AML-193 (cell line): Measurements from ENCODE around the gene USP16.
"Not testable (repeated sequence)": the region's sequence is repeated elsewhere in the genome, so short reads cannot be mapped to it uniquely, and the experiment has no call there.

Experiments used
- DNase-seq, 2 experiments: peaks; one replicate each; lab custom pipeline; 2025; lab: John Stamatoyannopoulos, UW

Gene USP16

GRCh38 chr21:29024474-29025327 is at the start of gene USP16:
USP16 (plus strand) TSS chr21:29024668; CDS start chr21:29027914, 3,246 bp downstream.
- peak; percentile 92 to 94 for DNase-seq

GRCh38 chr21:28975397-28975796 is 49.1 kb upstream of the USP16 start:
- DNase-seq = no peak

- no peak for DNase-seq
Measured at GRCh38 chr21:28979092-28979491, 45.4 kb upstream of the USP16 start.

GRCh38 chr21:28982637-28983036 is 41.8 kb upstream of the USP16 start:
- DNase-seq = no peak

GRCh38 chr21:28986677-28987076 is 37.8 kb upstream of the USP16 start:
- DNase-seq = no peak

- not testable (repeated sequence) for DNase-seq
Measured at GRCh38 chr21:28988146-28988545, 36.3 kb upstream of the USP16 start.

GRCh38 chr21:28991861-28992525 is 32.5 kb upstream of the USP16 start:
- no peak for DNase-seq

GRCh38 chr21:28992526-28993292 is 31.8 kb upstream of the USP16 start, which contains the start of gene LTN1:
LTN1 (minus strand) TSS chr21:28992877; CDS start chr21:28992805, 72 bp downstream.
- peak; percentile 95 to 98 for DNase-seq

GRCh38 chr21:28993293-28993629 is 31.2 kb upstream of the USP16 start:
- DNase-seq = no peak

GRCh38 chr21:29002442-29003144 is 21.9 kb upstream of the USP16 start:
- peak; percentile 91 to 93 for DNase-seq

GRCh38 chr21:29005696-29006095 is 18.8 kb upstream of the USP16 start:
- no peak for DNase-seq

GRCh38 chr21:29007135-29007534 is 17.3 kb upstream of the USP16 start:
- no peak for DNase-seq

- DNase-seq = no peak
Measured at GRCh38 chr21:29007810-29008209, 16.7 kb upstream of the USP16 start.

GRCh38 chr21:29008367-29008766 is 16.1 kb upstream of the USP16 start:
- no peak for DNase-seq

- not testable (repeated sequence) for DNase-seq
Measured at GRCh38 chr21:29011236-29011635, 13.2 kb upstream of the USP16 start.

- DNase-seq = peak; percentile 34 to 50
Measured at GRCh38 chr21:29017639-29018237, 6.7 kb upstream of the USP16 start.

GRCh38 chr21:29018540-29018939 is 5.9 kb upstream of the USP16 start:
- no peak for DNase-seq

GRCh38 chr21:29022166-29022565 is 2.3 kb upstream of the USP16 start:
- no peak for DNase-seq

GRCh38 chr21:29025328-29025713 is 853 bp downstream of the USP16 start:
- no peak for DNase-seq

- DNase-seq = no peak
Measured at GRCh38 chr21:29029524-29029923, 5.1 kb downstream of the USP16 start.

GRCh38 chr21:29030909-29031308 is 6.4 kb downstream of the USP16 start:
- DNase-seq = no peak
